Measurements from ENCODE around the gene TMEM219.
"Not testable (repeated sequence)": the region's sequence is repeated elsewhere in the genome, so short reads cannot be mapped to it uniquely, and the experiment has no call there.

The TMEM219 gene

GRCh38 chr16:29961479-29962343 lies at the start of gene TMEM219:
Gene TMEM219, plus strand, starts transcription at chr16:29962079. Its CDS starts 1,065 bp downstream, at chr16:29963144.
- peak; percentile 71 for DNase-seq

GRCh38 chr16:29912087-29912486 lies 49.8 kb upstream of the TMEM219 start:
- no peak for DNase-seq

- DNase-seq: no peak
Observed at GRCh38 chr16:29913514-29913913, 48.4 kb upstream of the TMEM219 start.

- no peak for DNase-seq
Observed at GRCh38 chr16:29915590-29916247, 46.2 kb upstream of the TMEM219 start.

- DNase-seq: no peak
Observed at GRCh38 chr16:29916979-29917378, 44.9 kb upstream of the TMEM219 start.

GRCh38 chr16:29920288-29921033 lies 41.4 kb upstream of the TMEM219 start:
- no peak for DNase-seq

GRCh38 chr16:29921034-29921385 lies 40.9 kb upstream of the TMEM219 start:
- DNase-seq: no peak

- no peak for DNase-seq
Observed at GRCh38 chr16:29922326-29922725, 39.6 kb upstream of the TMEM219 start.

- no peak for DNase-seq
Observed at GRCh38 chr16:29922986-29923501, 38.8 kb upstream of the TMEM219 start.

- no peak for DNase-seq
Observed at GRCh38 chr16:29925105-29925756, 36.6 kb upstream of the TMEM219 start.

- DNase-seq: peak; percentile 50
Observed at GRCh38 chr16:29925781-29926710, 35.8 kb upstream of the TMEM219 start, which contains the start of gene KCTD13. Gene KCTD13, minus strand, starts transcription at chr16:29926226. Its CDS starts 193 bp downstream, at chr16:29926033.

GRCh38 chr16:29926711-29927052 lies 35.2 kb upstream of the TMEM219 start:
- no peak for DNase-seq

GRCh38 chr16:29927070-29927905 lies 34.6 kb upstream of the TMEM219 start:
- no peak for DNase-seq

GRCh38 chr16:29931750-29932149 lies 30.1 kb upstream of the TMEM219 start:
- not testable (repeated sequence) for DNase-seq

GRCh38 chr16:29940656-29941055 lies 21.2 kb upstream of the TMEM219 start:
- no peak for DNase-seq

- no peak for DNase-seq
Observed at GRCh38 chr16:29943846-29944799, 17.8 kb upstream of the TMEM219 start.

- no peak for DNase-seq
Observed at GRCh38 chr16:29947897-29948296, 14.0 kb upstream of the TMEM219 start.

GRCh38 chr16:29950806-29951461 lies 10.9 kb upstream of the TMEM219 start:
- no peak for DNase-seq
